Measurements from ENCODE around the gene HPCAL1.

HPCAL1 gene

DNA sequence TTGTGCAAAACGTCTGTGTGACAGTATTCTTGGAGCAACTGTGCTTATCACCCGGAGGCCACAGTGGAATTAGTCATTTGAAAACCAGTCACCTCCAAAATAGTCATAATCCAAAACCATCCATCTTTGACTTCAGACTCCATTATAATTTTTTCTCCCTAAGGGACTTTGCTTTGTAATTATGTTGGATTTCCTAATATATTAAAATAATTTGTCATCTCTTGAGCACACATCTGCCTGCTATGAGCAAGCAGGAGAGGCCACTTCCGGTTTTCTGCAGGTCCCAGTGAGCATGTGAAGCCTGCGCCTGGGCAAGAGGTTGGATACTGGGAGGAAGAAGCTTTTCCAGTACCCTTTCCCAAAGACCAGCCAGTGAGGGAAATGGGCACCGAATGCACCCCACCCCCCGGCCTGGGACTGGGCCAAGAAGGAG lies 87.7 kb downstream of the HPCAL1 start:
- Histone ChIP-seq H2AFZ (ENCODE audit: low read depth, low read length, severe bottlenecking) (no peak overlapping the region), H3K27me3 (ENCODE audit: low read length) (no peaks in the 10 kb centered on the region), H3F3A (ENCODE audit: insufficient read depth) (no peaks in the 10 kb centered on the region), H4K20me1 (ENCODE audit: low read depth, low read length) (no peaks in the 10 kb centered on the region), H3K36me3 (ENCODE audit: low read length) (no peaks in the 10 kb centered on the region), H3K4me2 (ENCODE audit: low read depth, low read length, poor library complexity, severe bottlenecking) (no peak overlapping the region), H3K9ac (ENCODE audit: low read length) (no peak overlapping the region), H3K27ac (ENCODE audit: low read depth, low read length) (no peak overlapping the region), H3K9me2 (replicated peaks; ENCODE audit: insufficient read depth, low read length) (no peaks in the 10 kb centered on the region), H3K79me2 (ENCODE audit: insufficient read depth, low read length) (no peaks in the 10 kb centered on the region), H3K9me3 (ENCODE audit: insufficient read depth, low read length) (no peaks in the 10 kb centered on the region), H3K4me3 (ENCODE audit: insufficient read depth, low read length, poor library complexity, severe bottlenecking) (no peak overlapping the region)
- TF ChIP-seq EZH2phosphoT487 (conservative IDR thresholded peaks at IDR 0.05; ENCODE audit: low read length): no peak
- TF ChIP-seq, protein P1, sequence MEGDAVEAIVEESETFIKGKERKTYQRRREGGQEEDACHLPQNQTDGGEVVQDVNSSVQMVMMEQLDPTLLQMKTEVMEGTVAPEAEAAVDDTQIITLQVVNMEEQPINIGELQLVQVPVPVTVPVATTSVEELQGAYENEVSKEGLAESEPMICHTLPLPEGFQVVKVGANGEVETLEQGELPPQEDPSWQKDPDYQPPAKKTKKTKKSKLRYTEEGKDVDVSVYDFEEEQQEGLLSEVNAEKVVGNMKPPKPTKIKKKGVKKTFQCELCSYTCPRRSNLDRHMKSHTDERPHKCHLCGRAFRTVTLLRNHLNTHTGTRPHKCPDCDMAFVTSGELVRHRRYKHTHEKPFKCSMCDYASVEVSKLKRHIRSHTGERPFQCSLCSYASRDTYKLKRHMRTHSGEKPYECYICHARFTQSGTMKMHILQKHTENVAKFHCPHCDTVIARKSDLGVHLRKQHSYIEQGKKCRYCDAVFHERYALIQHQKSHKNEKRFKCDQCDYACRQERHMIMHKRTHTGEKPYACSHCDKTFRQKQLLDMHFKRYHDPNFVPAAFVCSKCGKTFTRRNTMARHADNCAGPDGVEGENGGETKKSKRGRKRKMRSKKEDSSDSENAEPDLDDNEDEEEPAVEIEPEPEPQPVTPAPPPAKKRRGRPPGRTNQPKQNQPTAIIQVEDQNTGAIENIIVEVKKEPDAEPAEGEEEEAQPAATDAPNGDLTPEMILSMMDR (IDR thresholded peaks at IDR 0.05; ENCODE audit: insufficient read depth, low read length, poor library complexity, severe bottlenecking): no peak

DNA sequence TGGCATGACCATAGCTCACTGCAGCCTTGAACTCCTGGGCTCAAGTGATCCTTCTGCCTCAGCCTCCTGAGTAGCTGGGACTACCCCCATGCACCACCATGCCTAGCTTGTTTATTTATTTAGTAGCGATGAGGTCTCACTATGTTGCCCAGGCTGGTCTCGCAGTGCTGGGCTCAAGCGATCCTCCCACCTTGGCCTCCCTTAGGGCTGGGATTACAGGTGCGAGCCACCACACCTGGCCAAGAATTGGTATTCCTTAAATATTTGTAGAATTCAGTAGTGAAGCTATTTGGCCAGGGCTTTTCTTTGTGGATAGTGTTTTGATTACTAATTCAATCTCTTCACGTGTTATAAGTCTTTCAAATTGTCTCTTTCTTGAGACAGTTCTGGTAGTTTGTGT lies 89.4 kb downstream of the HPCAL1 start:
- Histone ChIP-seq H2AFZ (ENCODE audit: low read depth, low read length, severe bottlenecking) (no peak overlapping the region), H3F3A (ENCODE audit: insufficient read depth) (no peaks in the 10 kb centered on the region), H3K4me3 (ENCODE audit: insufficient read depth, low read length, poor library complexity, severe bottlenecking) (no peak overlapping the region), H3K36me3 (ENCODE audit: low read length) (no peaks in the 10 kb centered on the region), H3K9me2 (replicated peaks; ENCODE audit: insufficient read depth, low read length) (no peaks in the 10 kb centered on the region), H3K4me2 (ENCODE audit: low read depth, low read length, poor library complexity, severe bottlenecking) (no peak overlapping the region), H3K79me2 (ENCODE audit: insufficient read depth, low read length) (no peaks in the 10 kb centered on the region), H3K9me3 (ENCODE audit: insufficient read depth, low read length) (no peaks in the 10 kb centered on the region), H3K27me3 (ENCODE audit: low read length) (no peaks in the 10 kb centered on the region), H3K9ac (ENCODE audit: low read length) (no peak overlapping the region), H4K20me1 (ENCODE audit: low read depth, low read length) (no peaks in the 10 kb centered on the region), H3K27ac (ENCODE audit: low read depth, low read length) (no peak overlapping the region)
- no peak for TF ChIP-seq EZH2phosphoT487 (conservative IDR thresholded peaks at IDR 0.05; ENCODE audit: low read length)
- TF ChIP-seq, protein P1 (IDR thresholded peaks at IDR 0.05; ENCODE audit: insufficient read depth, low read length, poor library complexity, severe bottlenecking): no peak

DNA sequence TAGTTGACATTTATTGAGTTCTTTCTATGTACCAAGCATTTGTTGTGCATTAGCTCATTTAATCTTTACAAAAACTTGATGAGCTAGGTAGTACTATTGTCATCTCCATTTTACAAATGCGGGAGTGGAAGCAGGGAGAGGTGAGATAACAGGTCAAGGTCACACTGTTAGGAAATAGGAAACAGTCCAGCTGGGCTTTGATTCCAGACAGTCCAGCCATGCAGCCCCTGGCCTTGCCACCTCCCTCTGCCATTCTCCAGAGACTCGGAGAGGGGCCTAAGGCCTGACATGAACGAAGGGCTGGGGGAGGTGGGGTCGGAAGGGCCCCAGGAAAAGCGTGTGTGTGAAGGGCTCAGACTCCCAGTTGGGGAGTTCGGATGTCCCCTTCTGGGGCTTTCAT lies 89.8 kb downstream of the HPCAL1 start:
- H3K27ac ChIP-seq (ENCODE audit: low read depth, low read length): no peak overlapping the region

More for the DNA sequence above, 89.8 kb downstream of the HPCAL1 start:
- Histone ChIP-seq H3K79me2 (ENCODE audit: insufficient read depth, low read length) (no peaks in the 10 kb centered on the region), H3K4me3 (ENCODE audit: insufficient read depth, low read length, poor library complexity, severe bottlenecking) (no peak overlapping the region), H2AFZ (ENCODE audit: low read depth, low read length, severe bottlenecking) (no peak overlapping the region), H4K20me1 (ENCODE audit: low read depth, low read length) (no peaks in the 10 kb centered on the region), H3K27me3 (ENCODE audit: low read length) (no peaks in the 10 kb centered on the region), H3K4me2 (ENCODE audit: low read depth, low read length, poor library complexity, severe bottlenecking) (no peak overlapping the region), H3K9ac (ENCODE audit: low read length) (no peak overlapping the region), H3K9me3 (ENCODE audit: insufficient read depth, low read length) (no peaks in the 10 kb centered on the region), H3K36me3 (ENCODE audit: low read length) (no peaks in the 10 kb centered on the region), H3F3A (ENCODE audit: insufficient read depth) (no peaks in the 10 kb centered on the region), H3K9me2 (replicated peaks; ENCODE audit: insufficient read depth, low read length) (no peaks in the 10 kb centered on the region)
- TF ChIP-seq EZH2phosphoT487 (conservative IDR thresholded peaks at IDR 0.05; ENCODE audit: low read length): no peak
- TF ChIP-seq, protein P1 (IDR thresholded peaks at IDR 0.05; ENCODE audit: insufficient read depth, low read length, poor library complexity, severe bottlenecking): no peak

Data from SU-DHL-6 (cell line).